Parathyroid adenoma (tissue), 2 donors: ENCODE data around the gene FABP2.

Source experiments
- H2AFZ ChIP-seq: fragments of 300-600 bp; sonication (generic); one replicate; pipeline ENCODE4 v1.7.0; 2017; ENCODE audit warnings: antibody characterized with exemption, mild to moderate bottlenecking
- H3K27ac ChIP-seq: fragments of 300-600 bp; sonication (generic); one replicate; pipeline ENCODE4 v1.7.0; 2017
- H3K27me3 ChIP-seq: fragments of 300-600 bp; sonication (generic); one replicate; pipeline ENCODE4 v1.7.0; 2017; ENCODE audit warnings: low read length; ENCODE audit not compliant: control insufficient read depth, insufficient read depth
- H3K36me3 ChIP-seq: fragments of 300-600 bp; sonication (generic); one replicate; pipeline ENCODE4 v1.7.0; 2017; ENCODE audit warnings: low read length; ENCODE audit not compliant: control insufficient read depth, insufficient read depth
- H3K4me1 ChIP-seq: fragments of 300-600 bp; sonication (generic); one replicate; pipeline ENCODE4 v1.7.0; 2017; ENCODE audit warnings: control low read depth
- H3K4me2 ChIP-seq: fragments of 300-600 bp; sonication (generic); one replicate; pipeline ENCODE4 v1.7.0; 2017; ENCODE audit warnings: low read length
- H3K4me3 ChIP-seq: fragments of 300-600 bp; sonication (generic); one replicate; pipeline ENCODE4 v1.7.0; 2017; ENCODE audit warnings: low read depth, low read length
- H3K79me2 ChIP-seq: fragments of 300-600 bp; sonication (generic); one replicate; pipeline ENCODE4 v1.7.0; 2017; ENCODE audit warnings: control low read depth
- H3K9ac ChIP-seq: fragments of 300-600 bp; sonication (generic); one replicate; pipeline ENCODE4 v1.7.0; 2017; ENCODE audit warnings: mild to moderate bottlenecking
- H3K9me3 ChIP-seq: fragments of 300-600 bp; sonication (generic); one replicate; pipeline ENCODE4 v1.7.0; 2017; ENCODE audit warnings: low read length; ENCODE audit not compliant: control insufficient read depth
- TF ChIP-seq, protein P1 (sequence below): fragments of 300-600 bp; sonication (generic); IDR thresholded peaks from one replicate; pipeline ENCODE4 v1.7.0; 2017; ENCODE audit warnings: antibody characterized with exemption, mild to moderate bottlenecking
- donor health status: primary hyperparathyroidism.

FABP2 gene

DNA sequence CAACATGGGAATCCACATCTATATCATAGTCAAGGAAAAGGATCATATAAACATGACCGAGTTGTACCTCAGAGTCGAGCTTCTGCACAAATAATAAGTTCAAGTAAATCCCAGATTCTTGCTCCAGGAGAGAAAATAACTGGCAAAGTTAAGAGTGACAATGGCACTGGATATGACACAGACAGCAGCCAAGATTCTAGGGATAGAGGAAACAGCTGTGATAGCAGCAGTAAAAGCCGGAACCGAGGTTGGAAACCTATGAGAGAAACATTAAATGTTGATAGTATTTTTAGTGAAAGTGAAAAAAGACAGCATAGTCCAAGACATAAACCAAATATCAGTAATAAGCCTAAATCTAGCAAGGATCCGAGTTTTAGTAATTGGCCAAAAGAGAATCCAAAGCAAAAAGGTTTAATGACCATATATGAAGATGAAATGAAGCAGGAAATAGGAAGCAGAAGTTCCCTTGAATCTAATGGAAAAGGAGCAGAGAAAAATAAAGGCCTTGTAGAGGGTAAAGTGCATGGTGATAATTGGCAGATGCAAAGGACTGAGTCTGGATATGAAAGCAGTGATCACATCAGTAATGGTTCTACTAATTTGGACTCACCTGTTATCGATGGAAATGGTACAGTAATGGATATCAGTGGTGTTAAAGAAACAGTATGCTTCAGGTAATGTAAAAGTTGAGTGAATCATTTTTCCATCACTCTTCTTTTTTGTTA lies 50.4 kb downstream of the FABP2 start:
- TF ChIP-seq, protein P1, sequence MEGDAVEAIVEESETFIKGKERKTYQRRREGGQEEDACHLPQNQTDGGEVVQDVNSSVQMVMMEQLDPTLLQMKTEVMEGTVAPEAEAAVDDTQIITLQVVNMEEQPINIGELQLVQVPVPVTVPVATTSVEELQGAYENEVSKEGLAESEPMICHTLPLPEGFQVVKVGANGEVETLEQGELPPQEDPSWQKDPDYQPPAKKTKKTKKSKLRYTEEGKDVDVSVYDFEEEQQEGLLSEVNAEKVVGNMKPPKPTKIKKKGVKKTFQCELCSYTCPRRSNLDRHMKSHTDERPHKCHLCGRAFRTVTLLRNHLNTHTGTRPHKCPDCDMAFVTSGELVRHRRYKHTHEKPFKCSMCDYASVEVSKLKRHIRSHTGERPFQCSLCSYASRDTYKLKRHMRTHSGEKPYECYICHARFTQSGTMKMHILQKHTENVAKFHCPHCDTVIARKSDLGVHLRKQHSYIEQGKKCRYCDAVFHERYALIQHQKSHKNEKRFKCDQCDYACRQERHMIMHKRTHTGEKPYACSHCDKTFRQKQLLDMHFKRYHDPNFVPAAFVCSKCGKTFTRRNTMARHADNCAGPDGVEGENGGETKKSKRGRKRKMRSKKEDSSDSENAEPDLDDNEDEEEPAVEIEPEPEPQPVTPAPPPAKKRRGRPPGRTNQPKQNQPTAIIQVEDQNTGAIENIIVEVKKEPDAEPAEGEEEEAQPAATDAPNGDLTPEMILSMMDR = no peak
- H3K9ac ChIP-seq = no peak overlapping the region
- H3K9me3 ChIP-seq = no peaks in the 10 kb centered on the region
- H3K4me2 ChIP-seq = no peak overlapping the region
- H3K36me3 ChIP-seq = no peaks in the 10 kb centered on the region
- H3K27me3 ChIP-seq = no peaks in the 10 kb centered on the region
- H3K27ac ChIP-seq = no peak overlapping the region
- H3K4me1 ChIP-seq = no peaks in the 10 kb centered on the region
- no peaks in the 10 kb centered on the region for H3K79me2 ChIP-seq
- H2AFZ ChIP-seq = no peak overlapping the region
- H3K4me3 ChIP-seq = no peak overlapping the region

DNA sequence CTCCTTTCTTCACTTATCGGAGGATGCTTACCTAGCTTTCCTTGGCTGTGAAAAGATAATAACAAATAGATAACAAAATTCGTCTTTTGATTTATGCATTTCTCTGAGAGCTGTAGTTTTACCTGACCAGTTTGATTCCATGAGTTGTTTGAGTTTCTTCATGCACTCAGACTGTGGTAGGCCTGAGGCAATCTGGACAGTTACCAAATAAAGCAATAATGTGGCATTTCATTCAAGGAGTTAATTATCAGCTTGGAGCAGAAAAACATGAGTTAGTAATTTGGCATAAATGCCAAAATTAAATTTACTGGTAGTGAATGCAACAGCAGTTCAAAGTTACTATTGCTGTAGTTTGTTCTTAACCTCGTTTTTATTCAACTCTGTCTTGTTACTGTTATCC lies 53.5 kb downstream of the FABP2 start:
- Histone ChIP-seq H3K36me3 (no peaks in the 10 kb centered on the region), H3K27ac (no peak overlapping the region), H3K4me1 (no peaks in the 10 kb centered on the region), H3K79me2 (no peaks in the 10 kb centered on the region), H3K9me3 (no peaks in the 10 kb centered on the region), H2AFZ (no peak overlapping the region), H3K9ac (no peak overlapping the region), H3K27me3 (no peaks in the 10 kb centered on the region), H3K4me2 (no peak overlapping the region), H3K4me3 (no peak overlapping the region)
- TF ChIP-seq, protein P1 = no peak
